ENCODE results near the gene TRMT10A. TPM values are rescaled to one million over a fixed set of nuclear protein-coding genes. Genes with fewer than 3 reads are reported as not detected.

The TRMT10A gene
- polyA plus RNA-seq, 1 donor from 2014 or later: 10.5 TPM

DNA sequence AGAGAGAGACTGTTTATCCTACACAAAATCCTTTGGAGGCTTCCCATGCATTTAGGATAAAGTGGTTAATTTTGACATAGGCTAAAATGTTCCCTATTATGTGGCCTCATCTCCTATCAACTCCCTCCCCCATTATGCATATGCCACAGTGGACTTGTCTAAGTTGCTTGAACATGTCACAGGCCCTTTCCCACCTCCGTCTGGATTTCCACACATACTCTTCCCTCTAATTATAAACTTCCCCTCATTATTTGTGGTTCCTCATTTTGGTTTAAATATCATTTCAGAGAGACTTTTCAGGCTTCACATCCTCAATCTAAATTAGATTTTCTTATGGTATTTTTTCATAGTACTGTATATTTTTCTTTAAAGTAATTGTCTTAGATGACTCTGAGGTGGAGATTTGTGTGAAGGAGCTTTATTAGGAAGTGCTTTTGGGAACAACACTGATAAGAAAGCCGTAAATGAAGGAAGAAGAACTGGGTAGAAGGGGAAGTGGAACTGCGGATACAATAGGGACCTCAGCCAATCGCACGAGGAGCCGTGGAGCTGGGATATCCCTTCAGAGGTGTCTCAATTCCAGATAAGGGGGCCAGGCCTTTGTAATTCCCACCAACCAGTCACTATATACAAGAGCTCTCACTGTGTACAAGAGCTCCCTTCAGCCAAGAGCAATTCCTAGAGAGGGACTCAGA, 45.1 kb downstream of the TRMT10A start:
- TF ChIP-seq SMC3 (conservative IDR thresholded peaks at IDR 0.05; ENCODE audit: poor library complexity): no peak
- no peak for TF ChIP-seq RAD21 (conservative IDR thresholded peaks at IDR 0.05)
- TF ChIP-seq, protein P1, sequence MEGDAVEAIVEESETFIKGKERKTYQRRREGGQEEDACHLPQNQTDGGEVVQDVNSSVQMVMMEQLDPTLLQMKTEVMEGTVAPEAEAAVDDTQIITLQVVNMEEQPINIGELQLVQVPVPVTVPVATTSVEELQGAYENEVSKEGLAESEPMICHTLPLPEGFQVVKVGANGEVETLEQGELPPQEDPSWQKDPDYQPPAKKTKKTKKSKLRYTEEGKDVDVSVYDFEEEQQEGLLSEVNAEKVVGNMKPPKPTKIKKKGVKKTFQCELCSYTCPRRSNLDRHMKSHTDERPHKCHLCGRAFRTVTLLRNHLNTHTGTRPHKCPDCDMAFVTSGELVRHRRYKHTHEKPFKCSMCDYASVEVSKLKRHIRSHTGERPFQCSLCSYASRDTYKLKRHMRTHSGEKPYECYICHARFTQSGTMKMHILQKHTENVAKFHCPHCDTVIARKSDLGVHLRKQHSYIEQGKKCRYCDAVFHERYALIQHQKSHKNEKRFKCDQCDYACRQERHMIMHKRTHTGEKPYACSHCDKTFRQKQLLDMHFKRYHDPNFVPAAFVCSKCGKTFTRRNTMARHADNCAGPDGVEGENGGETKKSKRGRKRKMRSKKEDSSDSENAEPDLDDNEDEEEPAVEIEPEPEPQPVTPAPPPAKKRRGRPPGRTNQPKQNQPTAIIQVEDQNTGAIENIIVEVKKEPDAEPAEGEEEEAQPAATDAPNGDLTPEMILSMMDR (IDR thresholded peaks at IDR 0.05; ENCODE audit: poor library complexity, severe bottlenecking): no peak
- TF ChIP-seq TAF1 (IDR thresholded peaks at IDR 0.05; ENCODE audit: low read depth): no peak
- no peak for TF ChIP-seq EZH2 (IDR thresholded peaks at IDR 0.05; ENCODE audit: borderline replicate concordance, insufficient read depth, low read length, poor library complexity, severe bottlenecking)
- TF ChIP-seq, protein P2, sequence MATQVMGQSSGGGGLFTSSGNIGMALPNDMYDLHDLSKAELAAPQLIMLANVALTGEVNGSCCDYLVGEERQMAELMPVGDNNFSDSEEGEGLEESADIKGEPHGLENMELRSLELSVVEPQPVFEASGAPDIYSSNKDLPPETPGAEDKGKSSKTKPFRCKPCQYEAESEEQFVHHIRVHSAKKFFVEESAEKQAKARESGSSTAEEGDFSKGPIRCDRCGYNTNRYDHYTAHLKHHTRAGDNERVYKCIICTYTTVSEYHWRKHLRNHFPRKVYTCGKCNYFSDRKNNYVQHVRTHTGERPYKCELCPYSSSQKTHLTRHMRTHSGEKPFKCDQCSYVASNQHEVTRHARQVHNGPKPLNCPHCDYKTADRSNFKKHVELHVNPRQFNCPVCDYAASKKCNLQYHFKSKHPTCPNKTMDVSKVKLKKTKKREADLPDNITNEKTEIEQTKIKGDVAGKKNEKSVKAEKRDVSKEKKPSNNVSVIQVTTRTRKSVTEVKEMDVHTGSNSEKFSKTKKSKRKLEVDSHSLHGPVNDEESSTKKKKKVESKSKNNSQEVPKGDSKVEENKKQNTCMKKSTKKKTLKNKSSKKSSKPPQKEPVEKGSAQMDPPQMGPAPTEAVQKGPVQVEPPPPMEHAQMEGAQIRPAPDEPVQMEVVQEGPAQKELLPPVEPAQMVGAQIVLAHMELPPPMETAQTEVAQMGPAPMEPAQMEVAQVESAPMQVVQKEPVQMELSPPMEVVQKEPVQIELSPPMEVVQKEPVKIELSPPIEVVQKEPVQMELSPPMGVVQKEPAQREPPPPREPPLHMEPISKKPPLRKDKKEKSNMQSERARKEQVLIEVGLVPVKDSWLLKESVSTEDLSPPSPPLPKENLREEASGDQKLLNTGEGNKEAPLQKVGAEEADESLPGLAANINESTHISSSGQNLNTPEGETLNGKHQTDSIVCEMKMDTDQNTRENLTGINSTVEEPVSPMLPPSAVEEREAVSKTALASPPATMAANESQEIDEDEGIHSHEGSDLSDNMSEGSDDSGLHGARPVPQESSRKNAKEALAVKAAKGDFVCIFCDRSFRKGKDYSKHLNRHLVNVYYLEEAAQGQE (IDR thresholded peaks at IDR 0.05; ENCODE audit: borderline replicate concordance): no peak
- no peak for TF ChIP-seq POLR2AphosphoS5 (IDR thresholded peaks at IDR 0.05)
- TF ChIP-seq MXI1 (conservative IDR thresholded peaks at IDR 0.05; ENCODE audit: poor library complexity, severe bottlenecking): no peak
- TF ChIP-seq EP300 (conservative IDR thresholded peaks at IDR 0.05; ENCODE audit: poor library complexity, severe bottlenecking): no peak
- Histone ChIP-seq H3K9ac (ENCODE audit: low read length) (no peak overlapping the region), H3K4me2 (ENCODE audit: low read length) (no peak overlapping the region), H3K27ac (ENCODE audit: low read length) (no peak overlapping the region), H3K27me3 (ENCODE audit: insufficient read depth, low read depth, low read length) (no peaks in the 10 kb centered on the region), H3K9me3 (ENCODE audit: low read length) (no peaks in the 10 kb centered on the region), H2AFZ (ENCODE audit: low read depth, low read length) (no peak overlapping the region), H3K36me3 (ENCODE audit: insufficient read depth, low read length) (no peaks in the 10 kb centered on the region), H3F3A (ENCODE audit: insufficient read depth, low read length, poor library complexity, severe bottlenecking) (no peaks in the 10 kb centered on the region), H4K20me1 (ENCODE audit: insufficient read depth) (no peaks in the 10 kb centered on the region), H3K79me2 (replicated peaks; ENCODE audit: insufficient read depth, low read length) (no peaks in the 10 kb centered on the region), H3K9me2 (ENCODE audit: insufficient read depth, low read length) (no peaks in the 10 kb centered on the region), H3K4me3 (ENCODE audit: low read length) (no peak overlapping the region)

DNA sequence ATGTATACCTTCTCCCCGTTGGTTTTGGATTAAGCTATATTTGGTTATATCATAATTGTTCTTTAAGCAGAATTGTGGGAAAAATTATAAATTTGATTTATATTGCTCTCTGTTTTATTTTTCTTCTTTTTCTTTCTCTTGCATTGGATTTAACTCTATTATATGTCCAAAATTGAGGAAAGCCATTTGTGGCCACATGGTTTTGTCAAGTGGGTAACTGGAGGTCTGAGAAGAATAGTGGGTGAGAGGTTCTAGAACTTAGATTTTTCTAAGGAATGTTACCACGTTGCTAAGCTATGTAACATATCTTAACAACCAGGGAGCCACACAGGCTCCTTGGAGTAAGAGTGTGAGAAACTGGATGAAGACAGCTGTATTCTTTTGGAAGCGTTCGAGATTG, 53.1 kb downstream of the TRMT10A start, which contains the start of gene C4orf17:
Gene C4orf17, plus strand, starts transcription at position 301 of the 400 bp plus-strand sequence. CDS start 2,061 bp downstream, outside the sequence.
- Histone ChIP-seq H2AFZ (ENCODE audit: low read depth, low read length) (no peak within 1 kb of the TSS), H3K9me2 (ENCODE audit: insufficient read depth, low read length) (no peaks in the 10 kb centered on the region), H3K9ac (ENCODE audit: low read length) (no peak within 1 kb of the TSS), H3K4me2 (ENCODE audit: low read length) (no peak within 1 kb of the TSS), H3K27me3 (ENCODE audit: insufficient read depth, low read depth, low read length) (no peaks in the 10 kb centered on the region), H4K20me1 (ENCODE audit: insufficient read depth) (no peaks in the 10 kb centered on the region), H3K4me3 (ENCODE audit: low read length) (no peak within 1 kb of the TSS), H3K36me3 (ENCODE audit: insufficient read depth, low read length) (no peaks in the 10 kb centered on the region), H3F3A (ENCODE audit: insufficient read depth, low read length, poor library complexity, severe bottlenecking) (no peaks in the 10 kb centered on the region), H3K9me3 (ENCODE audit: low read length) (no peaks in the 10 kb centered on the region), H3K27ac (ENCODE audit: low read length) (no peak within 1 kb of the TSS), H3K79me2 (replicated peaks; ENCODE audit: insufficient read depth, low read length) (no peaks in the 10 kb centered on the region)
- TF ChIP-seq MXI1 (conservative IDR thresholded peaks at IDR 0.05; ENCODE audit: poor library complexity, severe bottlenecking): no peak

Data from neural cell (in vitro differentiated cells).